ENCODE measurements around the gene SOX18. TPM values are rescaled to one million over a fixed set of nuclear protein-coding genes. Genes with fewer than 3 reads are reported as not detected.

SOX18 gene
- total and polyA plus RNA-seq, 2 of the 8 experiments (the other 6 are each of a cell fraction or from before 2014, with no cell fraction given), result 0.09 TPM; not detected in 1

GRCh38 chr20:64057628-64058498, 8.4 kb upstream of the SOX18 start (continued):
- TF ChIP-seq FOSL1 (IDR thresholded peaks at IDR 0.05; ENCODE audit: insufficient read depth, low read depth, low read length) (no peak), EP300 (IDR thresholded peaks at IDR 0.05; ENCODE audit: borderline replicate concordance in 1 of 2, low read depth in 2 of 2, low read length in 2 of 2) (peak in 1 of 2 experiments; percentile 4; a peak in 1 of 3 replicates), GTF2F1 (IDR thresholded peaks at IDR 0.05; ENCODE audit: borderline replicate concordance, low read depth, low read length) (no peak), SIX5 (IDR thresholded peaks at IDR 0.05; ENCODE audit: low read depth, low read length) (no peak), E2F6 (IDR thresholded peaks at IDR 0.05) (no peak), RNF2 (IDR thresholded peaks at IDR 0.05; ENCODE audit: borderline replicate concordance, low read depth, low read length, missing control alignments, poor library complexity, severe bottlenecking) (no peak), CREB1 (IDR thresholded peaks at IDR 0.05) (no peak; the same call in 1 of the 2 replicates), POLR2A (IDR thresholded peaks at IDR 0.05; ENCODE audit: control extremely low read depth in 1 of 2, low read depth in 2 of 2, low read length in 2 of 2) (no peak), TEAD4 (IDR thresholded peaks at IDR 0.05; ENCODE audit: low read depth, low read length) (no peak), SAP30 (IDR thresholded peaks at IDR 0.05; ENCODE audit: insufficient read depth, insufficient replicate concordance, low read length) (no peak), CHD1 (IDR thresholded peaks at IDR 0.05; ENCODE audit: low read depth, low read length) (no peak), YY1 (IDR thresholded peaks at IDR 0.05; ENCODE audit: low read depth, low read length) (no peak), MAFK (IDR thresholded peaks at IDR 0.05; ENCODE audit: low read depth, low read length) (no peak), TBP (IDR thresholded peaks at IDR 0.05; ENCODE audit: low read depth, low read length) (no peak), ATF2 (IDR thresholded peaks at IDR 0.05; ENCODE audit: low read length) (no peak), EGR1 (IDR thresholded peaks at IDR 0.05; ENCODE audit: borderline replicate concordance, low read depth, low read length) (no peak), CHD2 (IDR thresholded peaks at IDR 0.05; ENCODE audit: low read length) (peak; percentile 26; the same call in 1 of the 2 replicates), JUN (IDR thresholded peaks at IDR 0.05; ENCODE audit: low read depth, low read length) (no peak)

All from H1 (cell line).